ENCODE data around the gene MCCC2. TPM values are rescaled to one million over a fixed set of nuclear protein-coding genes. Genes with fewer than 3 reads are reported as not detected.

The MCCC2 gene
- total and polyA plus RNA-seq, 2 of the 8 experiments (the other 6 are each of a cell fraction or from before 2014, with no cell fraction given) = 71.7 to 86.6 TPM

DNA sequence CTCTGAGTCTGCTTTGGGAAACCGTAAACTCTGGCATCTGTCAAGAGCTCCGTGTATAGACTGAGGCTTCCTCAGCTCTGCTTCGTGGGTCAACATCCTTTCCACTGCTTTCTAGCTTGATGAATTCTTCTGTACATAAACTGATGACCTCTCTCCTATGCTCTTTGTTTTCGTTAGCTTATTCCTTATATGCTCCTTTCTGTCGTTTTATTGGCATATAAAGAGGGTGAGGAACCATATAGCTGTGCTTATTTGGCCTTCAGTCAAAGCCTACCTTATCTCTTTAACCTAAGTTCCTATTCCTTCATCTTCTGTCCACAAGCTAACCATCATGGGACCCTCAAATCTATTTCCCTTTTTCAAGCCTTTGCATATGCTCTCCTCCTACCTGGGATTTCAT is 92.6 kb downstream of the MCCC2 start:
- H3K4me1 ChIP-seq (replicated peaks in 1 of 4; ENCODE audit: control insufficient read depth in 3 of 4, insufficient read depth in 4 of 4, low read length in 3 of 4) = no peaks in the 10 kb centered on the region
- H3K27ac ChIP-seq (ENCODE audit: low read depth, low read length) = no peak overlapping the region
- FAIRE-seq = no peak
- CTCF ChIA-PET (ENCODE audit: partially characterized antibody) = interaction anchor here (0.7 to 2.4 kb wide), 4 partner anchors 10 to 262 kb away, joined by 3 to 9 read pairs (median 4); no protein-coding TSS in a partner anchor
- H3K4me2 ChIP-seq (ENCODE audit: insufficient read depth in 1 of 2, low read depth in 2 of 2, low read length in 2 of 2) = no peak overlapping the region
- no peak overlapping the region for H4K5ac ChIP-seq (ENCODE audit: insufficient read length, low read depth, low read length)
- no peak overlapping the region for H4K91ac ChIP-seq (replicated peaks; ENCODE audit: insufficient read length, low read length)
- DNase-seq (ENCODE audit: low read depth in 1 of 2, low spot score in 2 of 2) = no peak
- no peak overlapping the region for H3K14ac ChIP-seq (ENCODE audit: insufficient read length)
- H3K79me2 ChIP-seq (ENCODE audit: control insufficient read depth in 1 of 2, insufficient read depth in 2 of 2, low read length in 2 of 2) = no peaks in the 10 kb centered on the region
- H3K4me3 ChIP-seq (ENCODE audit: extremely low read depth in 1 of 4, insufficient read depth in 2 of 4, low read depth in 3 of 4, low read length in 4 of 4) = no peak overlapping the region
- H3K79me1 ChIP-seq (ENCODE audit: low read depth, low read length) = no peaks in the 10 kb centered on the region
- no peak overlapping the region for H3K9ac ChIP-seq (replicated peaks in 1 of 4; ENCODE audit: extremely low read depth in 1 of 4, low read depth in 3 of 4, low read length in 3 of 4)
- H3K36me3 ChIP-seq (ENCODE audit: control insufficient read depth in 2 of 4, insufficient read depth in 4 of 4, low read length in 3 of 4) = no peaks in the 10 kb centered on the region
- H3K27me3 ChIP-seq (replicated peaks in 1 of 4; ENCODE audit: control insufficient read depth in 3 of 4, extremely low read depth in 1 of 4, insufficient read depth in 3 of 4, low read length in 3 of 4) = no peaks in the 10 kb centered on the region
- no peak overlapping the region for H3K56ac ChIP-seq (replicated peaks; ENCODE audit: insufficient read length, low read depth, low read length)
- no peaks in the 10 kb centered on the region for H3K9me3 ChIP-seq (ENCODE audit: insufficient read depth in 2 of 2, low read depth in 1 of 2, low read length in 1 of 2)
- no peak overlapping the region for H2AK5ac ChIP-seq (ENCODE audit: low read depth, low read length)
- WGBS, 2 experiments (ENCODE audit: extremely low coverage in 1 of 2, insufficient coverage in 1 of 2, insufficient read length in 1 of 2, insufficient replicate concordance in 2 of 2, low coverage in 1 of 2, low lambda C conversion rate in 2 of 2, missing lambda C conversion rate in 1 of 2) = 79% methylated on average over 5 of the region's 5 CpGs; no CpG with 5 or more reads in 1 of the 2 experiments
- H3K23me2 ChIP-seq (ENCODE audit: low read depth, low read length) = 0 out of 2 replicates have a peak, but pooled peaks cover 1% of the 10 kb centered on the region
- no peak overlapping the region for H3K23ac ChIP-seq (ENCODE audit: insufficient read length)
- no peak overlapping the region for H3K18ac ChIP-seq (ENCODE audit: extremely low read depth, low read length)
- H2BK120ac ChIP-seq (replicated peaks; ENCODE audit: low read depth, low read length) = no peak overlapping the region
- H4K8ac ChIP-seq (ENCODE audit: extremely low read depth, insufficient read depth, low read length) = no peak overlapping the region
- H2BK12ac ChIP-seq (ENCODE audit: low read depth, low read length) = no peak overlapping the region
- H2BK20ac ChIP-seq (ENCODE audit: low read length) = no peak overlapping the region
- H3K4ac ChIP-seq (replicated peaks; ENCODE audit: insufficient read length, low read depth, low read length) = no peak overlapping the region
- no peak overlapping the region for H2BK15ac ChIP-seq (ENCODE audit: low read length)
- H4K20me1 ChIP-seq (replicated peaks in 1 of 2; ENCODE audit: control insufficient read depth in 1 of 2, insufficient read depth in 2 of 2, low read length in 2 of 2) = no peaks in the 10 kb centered on the region
- TF ChIP-seq BRCA1 (IDR thresholded peaks at IDR 0.05; ENCODE audit: low read depth, low read length) (no peak), JUND (IDR thresholded peaks at IDR 0.05; ENCODE audit: low read length) (no peak), EZH2 (IDR thresholded peaks at IDR 0.05; ENCODE audit: low read depth, low read length, severe bottlenecking) (no peak), SP2 (IDR thresholded peaks at IDR 0.05; ENCODE audit: low read length) (no peak)
- no peak overlapping the region for H2BK5ac ChIP-seq (ENCODE audit: low read depth, low read length)
- POLR2A ChIA-PET (ENCODE audit: partially characterized antibody) = no interaction called here
- H2AFZ ChIP-seq (ENCODE audit: low read length) = no peak overlapping the region

All from H1 (cell line).